Thoracic aorta (tissue), 2 donors: Measurements from ENCODE around the gene NHEJ1. TPM values are rescaled to one million over a fixed set of nuclear protein-coding genes. Genes with fewer than 3 reads are reported as not detected.

Experiments used
- ATAC-seq: fragments of 150-250 bp; one replicate; pipeline ENCODE4 v1.8.0; 2017; ENCODE audit warnings: low read depth; ENCODE audit not compliant: insufficient number of reproducible peaks, low FRiP score
- DNase-seq: peaks from one replicate; pipeline ENCODE4 v3.0.0-alpha.2; 2020; ENCODE audit warnings: low spot score
- H3K27ac ChIP-seq, 2 donors: fragments of 200-600 bp; sonication (generic); 1 replicate in 1 of 2; 2 replicates in 1 of 2; pipeline ENCODE4 v1.5.1; 2016; ENCODE audit warnings: mild to moderate bottlenecking in 2 of 2, moderate library complexity in 2 of 2
- H3K27me3 ChIP-seq: fragments of 200-600 bp; sonication (generic); replicated peaks from 2 replicates; pipeline ENCODE4 v1.6.0; 2016; ENCODE audit warnings: mild to moderate bottlenecking; ENCODE audit not compliant: insufficient read depth
- H3K36me3 ChIP-seq: fragments of 200-600 bp; sonication (generic); one replicate; pipeline ENCODE4 v1.5.1; 2016
- H3K4me1 ChIP-seq, 2 donors: fragments of 200-600 bp; sonication (generic); 1 replicate in 1 of 2; 2 replicates in 1 of 2; pipeline versions ENCODE4 v1.5.1 to v1.6.0; 2016; ENCODE audit warnings: low read depth in 2 of 2, mild to moderate bottlenecking in 1 of 2; ENCODE audit not compliant: control insufficient read depth in 1 of 2
- H3K4me3 ChIP-seq: fragments of 200-600 bp; sonication (generic); 2 replicates; pipeline ENCODE4 v1.5.1; 2016; ENCODE audit warnings: mild to moderate bottlenecking
- H3K9me3 ChIP-seq: fragments of 200-600 bp; sonication (generic); 2 replicates; pipeline ENCODE4 v1.5.1; 2016
- total RNA-seq, 2 donors: library from RNA; depleted of rRNA; stranded (reverse); fragments of >200 nt; gene quantifications; one replicate each; pipeline versions ENCODE4 v1.1.0 to v1.2.3, GENCODE V29; 2016
- TF ChIP-seq, protein P1 (sequence below): fragments of 200-600 bp; sonication (generic); IDR thresholded peaks from one replicate; pipeline ENCODE4 v1.5.1; 2019; ENCODE audit warnings: antibody characterized with exemption

Gene NHEJ1
- total RNA-seq, 2 donors from 2014 or later, result 10.3 to 14.5 TPM

DNA sequence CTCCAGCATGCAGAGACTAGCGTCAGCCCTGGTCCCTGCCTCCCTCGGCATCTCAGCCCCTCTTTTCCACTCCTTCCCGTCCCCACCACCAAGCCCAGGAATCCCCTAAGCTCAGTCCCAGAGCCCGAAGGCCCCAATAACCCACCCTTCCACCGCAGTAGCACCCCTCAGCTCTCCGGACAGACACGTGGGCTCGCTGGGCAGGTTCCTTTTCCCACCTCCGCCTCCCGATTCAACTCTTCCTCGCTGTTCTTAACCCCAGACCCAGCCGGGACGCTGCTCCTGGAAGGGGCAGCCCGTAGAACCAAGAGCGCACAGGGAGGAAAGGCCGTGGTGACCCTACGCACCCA lies 101.3 kb downstream of the NHEJ1 start:
- peak overlapping the region; percentile 54 for H3K4me3 ChIP-seq
- no peaks in the 10 kb centered on the region for H3K36me3 ChIP-seq
- no peak for DNase-seq
- peaks cover 28% of the 10 kb centered on the region for H3K27me3 ChIP-seq
- H3K27ac ChIP-seq, result no peak overlapping the region
- TF ChIP-seq, protein P1, sequence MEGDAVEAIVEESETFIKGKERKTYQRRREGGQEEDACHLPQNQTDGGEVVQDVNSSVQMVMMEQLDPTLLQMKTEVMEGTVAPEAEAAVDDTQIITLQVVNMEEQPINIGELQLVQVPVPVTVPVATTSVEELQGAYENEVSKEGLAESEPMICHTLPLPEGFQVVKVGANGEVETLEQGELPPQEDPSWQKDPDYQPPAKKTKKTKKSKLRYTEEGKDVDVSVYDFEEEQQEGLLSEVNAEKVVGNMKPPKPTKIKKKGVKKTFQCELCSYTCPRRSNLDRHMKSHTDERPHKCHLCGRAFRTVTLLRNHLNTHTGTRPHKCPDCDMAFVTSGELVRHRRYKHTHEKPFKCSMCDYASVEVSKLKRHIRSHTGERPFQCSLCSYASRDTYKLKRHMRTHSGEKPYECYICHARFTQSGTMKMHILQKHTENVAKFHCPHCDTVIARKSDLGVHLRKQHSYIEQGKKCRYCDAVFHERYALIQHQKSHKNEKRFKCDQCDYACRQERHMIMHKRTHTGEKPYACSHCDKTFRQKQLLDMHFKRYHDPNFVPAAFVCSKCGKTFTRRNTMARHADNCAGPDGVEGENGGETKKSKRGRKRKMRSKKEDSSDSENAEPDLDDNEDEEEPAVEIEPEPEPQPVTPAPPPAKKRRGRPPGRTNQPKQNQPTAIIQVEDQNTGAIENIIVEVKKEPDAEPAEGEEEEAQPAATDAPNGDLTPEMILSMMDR, result no peak
- no peak for ATAC-seq
- peaks cover 30 to 42% of the 10 kb centered on the region in 2 donors for H3K4me1 ChIP-seq
- no peaks in the 10 kb centered on the region for H3K9me3 ChIP-seq

DNA sequence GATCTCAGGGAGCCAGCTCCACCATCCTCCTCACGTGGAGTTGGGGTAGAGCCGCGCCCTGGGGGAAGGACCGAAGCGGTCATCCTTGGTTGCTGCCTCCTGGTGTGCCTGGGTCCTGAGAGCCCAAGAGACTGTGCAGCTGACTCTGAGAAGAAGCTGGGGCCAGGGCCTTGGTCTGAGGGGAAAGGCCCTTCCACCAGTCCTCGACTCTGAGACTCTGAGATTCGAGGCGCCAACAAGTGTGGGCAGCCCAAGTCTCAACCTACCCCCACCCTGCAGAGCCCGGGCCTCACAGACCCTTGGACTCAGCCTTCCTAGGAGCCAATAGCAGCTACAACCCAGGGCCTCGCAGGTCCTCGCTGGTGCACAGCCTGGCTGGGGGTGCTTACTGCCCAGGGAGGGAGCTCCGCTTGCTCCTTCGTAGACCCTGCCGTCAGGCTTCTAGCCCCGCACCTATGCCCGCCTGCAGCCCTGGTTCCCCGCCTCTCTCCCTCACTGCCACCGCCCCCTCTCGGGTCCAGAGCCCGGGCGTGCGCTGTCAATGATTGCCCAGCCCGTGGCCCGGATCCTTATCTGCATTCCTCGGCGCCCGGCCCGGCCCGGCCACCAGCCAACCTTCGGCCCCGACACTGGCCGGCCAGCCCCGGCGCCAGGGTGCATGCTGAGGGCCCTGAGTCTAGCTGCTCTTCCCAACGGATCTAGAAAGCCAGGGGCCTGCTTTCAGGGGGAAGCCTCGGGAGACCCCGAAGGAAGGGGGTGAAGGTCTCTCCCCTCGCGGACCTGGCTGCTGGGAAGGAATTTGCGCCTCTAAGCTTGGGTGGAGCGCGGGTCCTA lies 101.9 kb downstream of the NHEJ1 start:
- Histone ChIP-seq H3K36me3 (no peaks in the 10 kb centered on the region), H3K4me3 (peak overlapping the region; percentile 54), H3K4me1 (peaks cover 30 to 42% of the 10 kb centered on the region in 2 donors), H3K27ac (no peak overlapping the region), H3K27me3 (peaks cover 28% of the 10 kb centered on the region), H3K9me3 (no peaks in the 10 kb centered on the region)
- DNase-seq (no peak), ATAC-seq (no peak)
- TF ChIP-seq, protein P1, result no peak

DNA sequence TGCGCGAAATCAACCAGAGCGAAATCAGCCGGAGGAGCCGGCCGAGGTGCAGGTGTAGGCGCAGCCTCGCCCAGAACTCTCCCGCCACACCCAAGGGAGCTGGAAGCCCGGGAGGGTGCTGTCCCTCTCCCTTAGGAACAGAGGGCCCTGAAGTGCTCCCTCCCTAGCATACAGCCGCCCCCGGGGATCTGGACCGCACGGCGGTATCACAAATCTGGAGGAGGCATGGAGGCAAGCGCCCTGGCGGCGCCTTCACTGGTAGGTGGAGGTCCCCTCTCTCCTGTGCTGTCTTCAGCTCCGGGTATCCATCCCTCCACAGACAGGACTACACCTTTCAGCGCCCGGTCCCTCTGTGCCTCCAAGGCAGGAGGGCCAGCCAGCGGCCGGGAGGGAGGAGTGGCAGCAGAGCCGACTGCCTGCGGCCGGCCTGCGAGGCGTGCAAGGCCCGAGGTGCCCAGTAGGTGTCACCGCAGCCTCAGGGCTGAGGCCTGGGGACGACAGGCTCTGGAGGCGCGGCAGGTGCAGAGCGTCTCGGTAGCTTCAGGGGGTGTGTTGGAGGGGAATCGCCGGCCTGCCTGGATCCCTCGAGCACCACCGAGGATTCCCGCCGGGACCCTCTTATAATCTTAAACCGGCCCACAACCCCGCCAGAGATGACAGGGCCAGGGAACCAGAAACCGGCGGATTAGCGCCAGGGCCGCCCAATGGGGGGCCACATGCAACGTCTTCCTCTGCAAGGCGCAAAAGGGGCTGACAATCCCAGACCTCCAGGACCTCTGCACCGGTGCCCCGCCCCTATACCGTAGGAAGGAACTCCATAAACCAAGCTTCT lies 102.7 kb downstream of the NHEJ1 start:
- TF ChIP-seq, protein P1, result peak; percentile 92
- H3K4me1 ChIP-seq, result peaks cover 30 to 42% of the 10 kb centered on the region in 2 donors
- peak overlapping the region; percentile 54 for H3K4me3 ChIP-seq
- peaks cover 28% of the 10 kb centered on the region for H3K27me3 ChIP-seq
- H3K9me3 ChIP-seq, result no peaks in the 10 kb centered on the region
- DNase-seq (no peak), ATAC-seq (peak; percentile 51)
- no peak overlapping the region for H3K27ac ChIP-seq
- no peaks in the 10 kb centered on the region for H3K36me3 ChIP-seq

DNA sequence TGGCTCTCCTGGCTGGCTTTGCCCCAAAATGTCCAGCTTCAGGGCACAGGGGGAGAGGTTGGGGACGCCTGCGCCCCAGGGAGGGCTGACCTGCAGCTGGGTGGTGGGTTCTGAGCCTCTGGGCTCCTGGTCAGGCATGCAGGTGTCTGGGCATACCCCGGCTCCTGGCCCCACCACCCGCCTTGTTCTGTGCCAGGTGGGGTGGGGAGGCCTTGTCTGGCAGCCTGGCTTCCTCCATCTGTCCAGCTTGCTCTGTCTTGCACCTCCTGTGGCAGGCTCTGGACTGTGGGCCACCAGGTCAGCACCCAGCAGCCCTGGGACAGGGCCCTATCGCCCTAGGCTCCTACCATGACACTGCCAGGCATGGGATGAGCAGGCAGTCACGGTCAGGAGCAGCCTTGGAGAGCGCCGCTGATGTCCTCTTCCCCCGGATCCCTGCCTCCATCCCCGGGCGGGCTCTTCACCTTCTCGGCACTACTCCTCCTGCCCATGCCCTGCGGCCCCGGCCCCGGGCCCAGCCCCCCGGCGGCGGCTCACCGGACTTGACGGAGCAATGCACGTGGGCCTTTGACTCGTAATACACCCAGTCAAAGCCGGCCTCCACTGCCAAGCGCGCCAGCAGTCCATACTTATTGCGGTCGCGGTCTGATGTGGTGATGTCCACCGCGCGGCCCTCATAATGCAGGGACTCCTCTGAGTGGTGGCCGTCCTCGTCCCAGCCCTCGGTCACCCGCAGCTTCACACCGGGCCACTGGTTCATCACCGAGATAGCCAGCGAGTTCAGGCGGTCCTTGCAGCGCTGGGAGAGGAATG lies 103.5 kb downstream of the NHEJ1 start:
- Histone ChIP-seq H3K4me1 (peaks cover 30 to 42% of the 10 kb centered on the region in 2 donors), H3K27me3 (peaks cover 26% of the 10 kb centered on the region), H3K27ac (no peak overlapping the region), H3K36me3 (no peaks in the 10 kb centered on the region), H3K9me3 (no peaks in the 10 kb centered on the region), H3K4me3 (no peak overlapping the region)
- ATAC-seq, result no peak
- DNase-seq, result no peak
- TF ChIP-seq, protein P1, result no peak
